Measurements from ENCODE around the gene TMEM106B.

- TF ChIP-seq CTCF (conservative IDR thresholded peaks at IDR 0.05; ENCODE audit: low read depth, low read length) (no peak), EZH2 (IDR thresholded peaks at IDR 0.05; ENCODE audit: borderline replicate concordance, low read depth, low read length, poor library complexity, severe bottlenecking) (no peak)
These were observed 58.2 kb downstream of the TMEM106B start for GRCh38 chr7:12269100-12269895.

Measured in A673 (cell line).